Keratinocyte (primary cell): ENCODE data around the gene PRKAR1B. TPM values are rescaled to one million over a fixed set of nuclear protein-coding genes. Genes with fewer than 3 reads are reported as not detected.

Experiments used
- DNase-seq: peaks from one replicate; pipeline ENCODE4 v3.0.0-alpha.2; 2011; ENCODE audit warnings: low read depth, missing footprints, low spot score
- FAIRE-seq: peaks from 2 replicates; lab custom pipeline; 2011; peaks lifted over from hg19 to GRCh38; lab: Jason Lieb, UNC
- H2AFZ ChIP-seq: 2 replicates; pipeline ENCODE4 v1.6.0; 2012; ENCODE audit warnings: low read length, control low read depth, inconsistent platforms; ENCODE audit not compliant: control insufficient read depth
- H3K27ac ChIP-seq: 2 replicates; pipeline ENCODE4 v1.5.1; 2011; ENCODE audit warnings: low read length; ENCODE audit not compliant: control insufficient read depth, insufficient read depth
- H3K27me3 ChIP-seq: 3 replicates; pipeline ENCODE4 v1.6.0; 2011; ENCODE audit warnings: low read length; ENCODE audit not compliant: control insufficient read depth, insufficient read depth; ENCODE audit errors: extremely low read depth
- H3K36me3 ChIP-seq, 2 experiments: 2 replicates in 1 of 2; 3 replicates in 1 of 2; pipeline ENCODE4 v1.5.1; 2011; ENCODE audit warnings: low read length in 2 of 2, mild to moderate bottlenecking in 1 of 2; ENCODE audit not compliant: control insufficient read depth in 2 of 2, insufficient read depth in 2 of 2; ENCODE audit errors: extremely low read depth in 1 of 2
- H3K4me1 ChIP-seq: 3 replicates; pipeline ENCODE4 v1.5.1; 2011; ENCODE audit warnings: low read length; ENCODE audit not compliant: control insufficient read depth, insufficient read depth; ENCODE audit errors: extremely low read depth
- H3K4me2 ChIP-seq: 3 replicates; pipeline ENCODE4 v1.6.0; 2011; ENCODE audit warnings: low read depth, low read length; ENCODE audit not compliant: control insufficient read depth, insufficient read depth; ENCODE audit errors: extremely low read depth
- H3K4me3 ChIP-seq, 3 experiments: fragments of 200-600 bp in 1 of 3; sonication (generic) in 1 of 3; 2 replicates in 2 of 3; 3 replicates in 1 of 3; pipeline ENCODE4 v1.5.1; 2011 to 2016; ENCODE audit warnings: low read length in 3 of 3, mild to moderate bottlenecking in 3 of 3, control low read depth in 2 of 3, inconsistent platforms in 1 of 3, low read depth in 1 of 3, mixed read lengths in 1 of 3, mixed run types in 1 of 3, moderate library complexity in 1 of 3; ENCODE audit not compliant: control insufficient read depth in 2 of 3, insufficient read depth in 2 of 3; ENCODE audit errors: extremely low read depth in 1 of 3
- H3K79me2 ChIP-seq: 2 replicates; pipeline ENCODE4 v1.6.0; 2012; ENCODE audit warnings: low read length; ENCODE audit not compliant: control insufficient read depth, insufficient read depth
- H3K9ac ChIP-seq: 3 replicates; pipeline ENCODE4 v1.6.0; 2011; ENCODE audit warnings: low read length; ENCODE audit not compliant: control insufficient read depth, insufficient read depth; ENCODE audit errors: extremely low read depth
- H3K9me1 ChIP-seq: 3 replicates; pipeline ENCODE4 v1.6.0; 2011; ENCODE audit warnings: low read length; ENCODE audit not compliant: control insufficient read depth, insufficient read depth; ENCODE audit errors: extremely low read depth
- H3K9me3 ChIP-seq: 2 replicates; pipeline ENCODE4 v1.5.1; 2012; ENCODE audit warnings: low read depth, low read length; ENCODE audit not compliant: control insufficient read depth
- H4K20me1 ChIP-seq: 3 replicates; pipeline ENCODE4 v1.6.0; 2011; ENCODE audit warnings: low read length; ENCODE audit not compliant: control insufficient read depth, insufficient read depth; ENCODE audit errors: extremely low read depth
- CTCF ChIP-seq, 3 experiments: IDR thresholded peaks in 1 of 3; conservative IDR thresholded peaks in 1 of 3; optimal IDR thresholded peaks in 1 of 3; 2 replicates in 2 of 3; 3 replicates in 1 of 3; pipeline versions ENCODE3 to v1.5.1; 2011; ENCODE audit warnings: low read length in 3 of 3, mild to moderate bottlenecking in 3 of 3, moderate library complexity in 2 of 3, control low read depth in 1 of 3, inconsistent platforms in 1 of 3; ENCODE audit not compliant: insufficient read depth in 2 of 3; ENCODE audit errors: extremely low read depth in 1 of 3
- EZH2 ChIP-seq: IDR thresholded peaks from one replicate; pipeline ENCODE4 v1.6.1; 2012; ENCODE audit warnings: inconsistent platforms, mild to moderate bottlenecking, low read length, moderate library complexity
- dilution Hi-C: fragments of 300-500 bp; cut with MboI; formaldehyde crosslinking; loops from one replicate; pipeline ENCODE4 v1.7.0; 2020; ENCODE audit warnings: low sequenced_read_pairs; ENCODE audit not compliant: extremely low pct_ligation_motif_present
- polyA plus RNA-seq, 5 experiments: library from polyadenylated mRNA; depleted of rRNA in 3 of 5; stranded (reverse) in 3 of 5; stranded (forward) in 1 of 5; unstranded in 1 of 5; fragments of >200 nt; gene quantifications; 1 replicate in 1 of 5; 2 replicates in 3 of 5; 3 replicates in 1 of 5; pipeline versions ENCODE4 v1.2.1 to v1.2.3, GENCODE V29; 2011 to 2012; ENCODE audit warnings: missing spikeins in 2 of 5, low read depth in 1 of 5, low replicate concordance in 1 of 5

The PRKAR1B gene
- polyA plus RNA-seq, 1 donor (not counting 4 experiments of a cell fraction or from before 2014, with no cell fraction given), result 10.8 TPM

DNA sequence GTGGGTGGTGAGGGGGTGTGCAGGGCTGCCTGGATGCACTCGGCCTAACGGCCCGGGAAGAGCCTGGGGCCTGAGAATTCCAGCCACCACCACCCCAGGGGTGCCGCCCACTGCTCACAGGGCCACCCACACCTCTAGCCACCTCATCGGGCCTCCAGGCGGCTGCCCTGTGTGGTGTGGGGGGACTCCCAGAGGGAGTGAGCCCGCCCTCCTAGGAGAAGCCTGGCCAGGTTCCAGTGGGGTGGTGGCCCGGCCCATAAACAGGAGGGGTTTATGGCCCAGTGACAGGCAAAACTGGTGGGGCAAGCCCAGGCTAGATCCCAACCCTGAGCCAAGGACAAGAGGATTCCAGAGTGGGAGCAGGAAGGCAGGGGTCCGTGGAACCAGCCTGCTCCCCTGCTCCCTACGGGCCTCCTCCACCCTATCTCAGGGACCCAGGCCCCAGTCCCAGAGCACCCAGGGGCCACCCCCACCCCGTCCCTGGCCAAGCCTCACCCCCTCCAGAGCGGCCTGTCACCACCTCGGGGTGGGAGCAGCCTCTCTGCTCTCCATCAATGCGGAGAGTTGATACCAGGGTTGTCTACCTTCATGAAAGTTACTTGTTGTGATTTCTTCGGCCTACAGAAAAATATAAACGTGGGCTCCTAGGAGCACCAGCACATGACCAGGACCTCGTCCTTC is 187.2 kb downstream of the PRKAR1B start:
- Histone ChIP-seq H3K4me1 (peaks cover 41% of the 10 kb centered on the region), H3K79me2 (no peaks in the 10 kb centered on the region), H3K36me3 (no peaks in the 10 kb centered on the region), H3K27ac (peak overlapping the region; percentile 66), H3K4me3 (no peak overlapping the region), H4K20me1 (no peaks in the 10 kb centered on the region), H3K9ac (peak overlapping the region; percentile 91), H3K9me3 (no peaks in the 10 kb centered on the region), H2AFZ (no peak overlapping the region), H3K4me2 (peak overlapping the region; percentile 8), H3K9me1 (no peaks in the 10 kb centered on the region), H3K27me3 (no peaks in the 10 kb centered on the region)
- dilution Hi-C loops, result no loop called here
- FAIRE-seq (peak; percentile 92), DNase-seq (peak; percentile 95)
- TF ChIP-seq EZH2 (no peak), CTCF (optimal IDR thresholded peaks at IDR 0.05 in 1 of 3, IDR thresholded peaks at IDR 0.05 in 1 of 3, conservative IDR thresholded peaks at IDR 0.05 in 1 of 3; ENCODE audit: extremely low read depth in 1 of 3, insufficient read depth in 2 of 3, low read length in 3 of 3) (no peak)

DNA sequence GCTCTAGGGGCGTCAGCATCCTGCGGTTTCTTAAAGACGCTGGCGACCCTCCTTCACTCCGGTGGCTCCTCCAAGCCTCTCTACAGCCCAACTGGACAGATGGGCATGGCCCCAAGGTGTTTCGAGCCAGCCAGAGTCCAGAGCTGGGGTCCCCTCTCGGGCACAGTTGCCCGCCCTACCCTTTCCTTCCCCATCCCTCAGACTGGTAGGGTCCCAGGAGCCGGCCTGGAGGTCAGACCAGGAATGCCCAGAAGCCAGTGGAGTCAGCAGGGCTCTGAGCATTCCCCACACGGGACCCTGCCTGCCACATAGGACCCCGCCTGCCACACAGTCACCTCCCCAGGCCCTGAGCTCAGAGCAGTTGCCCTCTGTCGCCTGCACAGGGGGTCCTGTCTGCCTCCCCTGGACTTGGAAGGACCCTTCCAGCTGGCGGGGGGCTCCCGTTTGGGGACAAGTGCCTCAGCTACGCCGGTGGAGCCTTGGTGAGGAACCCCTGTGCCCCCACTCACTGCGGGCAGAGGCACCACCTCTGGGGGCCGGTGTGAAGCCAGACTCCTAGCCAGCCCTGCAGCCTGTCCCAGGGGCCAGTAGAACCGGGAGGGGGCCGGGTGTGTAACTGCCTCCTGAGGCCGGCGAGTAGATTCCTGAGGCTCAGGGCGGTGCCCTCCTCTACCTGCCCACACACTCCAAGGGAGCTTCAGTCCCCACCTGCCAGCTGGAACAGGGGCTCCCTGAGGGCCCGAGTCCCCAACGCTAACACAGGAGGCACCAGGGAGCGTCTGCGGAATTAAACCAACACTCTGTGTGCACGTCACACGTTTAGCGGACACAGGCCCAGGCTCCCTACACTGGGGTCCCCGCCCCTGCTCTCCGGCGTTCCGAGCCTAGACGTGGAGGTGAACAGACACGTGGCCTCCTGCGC is 188.1 kb downstream of the PRKAR1B start:
- H3K9ac ChIP-seq, result peak overlapping the region; percentile 91
- no peaks in the 10 kb centered on the region for H3K9me3 ChIP-seq
- H3K27ac ChIP-seq, result peak overlapping the region; percentile 95
- no peaks in the 10 kb centered on the region for H3K79me2 ChIP-seq
- H2AFZ ChIP-seq, result no peak overlapping the region
- peak; percentile 60 for FAIRE-seq
- H4K20me1 ChIP-seq, result no peaks in the 10 kb centered on the region
- dilution Hi-C loops, result no loop called here
- H3K27me3 ChIP-seq, result no peaks in the 10 kb centered on the region
- peak overlapping the region; percentile 35 to 74 (median 59) for H3K4me3 ChIP-seq
- TF ChIP-seq EZH2, result no peak
- TF ChIP-seq CTCF (optimal IDR thresholded peaks at IDR 0.05 in 1 of 3, IDR thresholded peaks at IDR 0.05 in 1 of 3, conservative IDR thresholded peaks at IDR 0.05 in 1 of 3; ENCODE audit: extremely low read depth in 1 of 3, insufficient read depth in 2 of 3, low read length in 3 of 3), result no peak
- no peaks in the 10 kb centered on the region for H3K9me1 ChIP-seq
- no peaks in the 10 kb centered on the region for H3K36me3 ChIP-seq
- peak; percentile 93 for DNase-seq
- peaks cover 41% of the 10 kb centered on the region for H3K4me1 ChIP-seq
- H3K4me2 ChIP-seq, result peak overlapping the region; percentile 94
